ENCODE measurements around the gene KRTAP4-7.
"Not testable (repeated sequence)": the region's sequence is repeated elsewhere in the genome, so short reads cannot be mapped to it uniquely, and the experiment has no call there.

Gene KRTAP4-7

DNA sequence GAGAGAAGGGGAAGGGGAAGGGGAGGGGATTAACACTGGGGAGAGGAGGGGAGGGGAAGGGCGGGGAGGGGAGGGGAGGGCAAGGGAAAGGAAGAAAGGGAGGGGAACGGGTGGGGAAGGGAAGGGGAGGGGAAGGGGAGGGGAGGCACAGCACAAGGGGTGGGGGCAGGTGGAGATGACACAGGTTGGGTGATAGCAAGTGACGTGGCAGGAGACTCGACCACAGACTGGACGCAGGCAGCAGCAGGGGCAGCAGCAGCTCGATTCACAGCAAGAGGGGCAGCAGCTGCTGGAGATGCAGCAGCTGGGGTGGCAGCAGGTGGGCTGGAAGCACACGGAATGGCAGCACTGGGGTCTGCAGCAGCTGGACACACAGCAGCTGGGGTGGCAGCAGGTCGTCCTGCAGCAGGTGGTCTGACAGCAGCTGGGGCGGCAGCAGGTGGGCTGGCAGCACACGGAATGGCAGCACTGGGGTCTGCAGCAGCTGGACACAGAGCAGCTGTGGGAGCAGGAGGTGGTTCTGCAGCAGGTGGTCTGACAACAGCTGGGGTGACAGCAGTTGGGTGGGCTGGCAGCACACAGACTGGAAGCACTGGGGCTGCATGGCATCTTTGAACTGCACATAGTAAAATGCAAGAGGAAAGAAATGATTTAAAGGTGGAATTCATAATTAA is 17.8 kb downstream of the KRTAP4-7 start, which contains the start of gene KRTAP4-16:
TSS of gene KRTAP4-16 (minus strand) at position 624 of the 674 bp plus-strand sequence. CDS start at position 624, 0 bp downstream.
- no peak for DNase-seq (ENCODE audit: low spot score)
- TF ChIP-seq, protein P1, sequence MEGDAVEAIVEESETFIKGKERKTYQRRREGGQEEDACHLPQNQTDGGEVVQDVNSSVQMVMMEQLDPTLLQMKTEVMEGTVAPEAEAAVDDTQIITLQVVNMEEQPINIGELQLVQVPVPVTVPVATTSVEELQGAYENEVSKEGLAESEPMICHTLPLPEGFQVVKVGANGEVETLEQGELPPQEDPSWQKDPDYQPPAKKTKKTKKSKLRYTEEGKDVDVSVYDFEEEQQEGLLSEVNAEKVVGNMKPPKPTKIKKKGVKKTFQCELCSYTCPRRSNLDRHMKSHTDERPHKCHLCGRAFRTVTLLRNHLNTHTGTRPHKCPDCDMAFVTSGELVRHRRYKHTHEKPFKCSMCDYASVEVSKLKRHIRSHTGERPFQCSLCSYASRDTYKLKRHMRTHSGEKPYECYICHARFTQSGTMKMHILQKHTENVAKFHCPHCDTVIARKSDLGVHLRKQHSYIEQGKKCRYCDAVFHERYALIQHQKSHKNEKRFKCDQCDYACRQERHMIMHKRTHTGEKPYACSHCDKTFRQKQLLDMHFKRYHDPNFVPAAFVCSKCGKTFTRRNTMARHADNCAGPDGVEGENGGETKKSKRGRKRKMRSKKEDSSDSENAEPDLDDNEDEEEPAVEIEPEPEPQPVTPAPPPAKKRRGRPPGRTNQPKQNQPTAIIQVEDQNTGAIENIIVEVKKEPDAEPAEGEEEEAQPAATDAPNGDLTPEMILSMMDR (IDR thresholded peaks at IDR 0.05; ENCODE audit: extremely low read depth, missing control alignments), result no peak

DNA sequence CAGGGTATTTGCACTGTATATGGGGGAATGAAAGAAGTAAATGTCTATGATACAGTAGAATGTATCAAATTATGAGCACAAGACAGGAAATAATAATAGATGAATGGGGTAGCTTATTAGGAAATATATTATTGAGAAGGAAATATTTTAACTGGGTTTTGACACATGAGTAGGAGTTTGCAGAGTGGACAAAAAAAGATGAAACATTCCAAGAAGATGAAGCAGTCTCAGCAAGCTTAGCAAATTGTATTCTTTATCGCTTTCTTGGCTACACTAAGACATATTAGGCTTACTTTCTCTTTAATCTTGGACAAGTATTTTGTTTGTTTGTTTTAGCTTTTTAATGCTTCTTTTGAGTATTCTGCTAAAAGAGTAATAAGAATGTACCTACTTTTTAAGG is 19.9 kb downstream of the KRTAP4-7 start:
- no peak for DNase-seq (ENCODE audit: low spot score)
- TF ChIP-seq, protein P1 (IDR thresholded peaks at IDR 0.05; ENCODE audit: extremely low read depth, missing control alignments), result no peak

DNA sequence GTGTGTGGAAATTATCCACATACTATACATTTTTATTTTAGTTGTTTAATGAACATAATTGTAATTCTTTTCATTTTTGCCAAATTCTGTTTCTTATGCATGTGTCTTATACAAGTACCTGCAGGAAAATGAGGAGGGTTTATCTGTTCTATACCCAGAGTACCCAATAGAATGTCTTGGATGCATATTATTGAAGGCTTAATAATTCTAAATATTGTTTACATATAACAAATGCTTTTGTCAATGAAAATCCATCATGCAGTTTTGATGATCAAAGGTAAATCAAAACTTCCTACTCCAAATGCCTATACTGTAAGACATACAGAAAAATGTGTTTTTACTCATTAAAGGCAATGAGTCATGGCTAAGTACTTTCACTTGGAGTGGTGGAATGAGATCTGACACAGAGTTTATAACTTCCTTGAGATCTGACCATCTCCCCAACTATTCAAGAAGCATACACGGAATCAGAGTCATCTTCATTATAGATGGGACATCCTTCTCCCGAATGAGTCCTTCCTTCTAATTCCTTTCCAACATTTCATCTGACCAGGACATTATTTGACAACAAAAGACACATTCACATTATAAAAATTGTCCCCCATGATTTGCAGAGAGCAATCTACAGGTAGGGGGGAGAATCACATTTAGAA is 20.6 kb downstream of the KRTAP4-7 start:
- DNase-seq (ENCODE audit: low spot score), result not testable (repeated sequence)

DNA sequence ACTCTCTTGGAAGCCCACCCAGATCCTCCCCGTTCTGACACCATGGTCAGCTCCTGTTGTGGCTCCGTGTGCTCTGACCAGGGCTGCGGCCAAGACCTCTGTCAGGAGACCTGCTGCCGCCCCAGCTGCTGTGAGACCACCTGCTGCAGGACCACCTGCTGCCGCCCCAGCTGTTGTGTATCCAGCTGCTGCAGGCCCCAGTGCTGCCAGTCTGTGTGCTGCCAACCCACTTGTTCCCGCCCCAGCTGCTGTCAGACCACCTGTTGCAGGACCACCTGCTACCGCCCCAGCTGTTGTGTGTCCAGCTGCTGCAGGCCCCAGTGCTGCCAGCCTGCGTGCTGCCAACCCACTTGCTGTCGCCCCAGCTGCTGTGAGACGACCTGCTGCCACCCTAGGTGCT is 21.4 kb downstream of the KRTAP4-7 start, which contains the start of gene KRTAP4-9:
TSS of gene KRTAP4-9 (plus strand) at position 43 of the 400 bp plus-strand sequence. CDS start at position 43, 0 bp downstream.
- not testable (repeated sequence) for DNase-seq (ENCODE audit: low spot score)

DNA sequence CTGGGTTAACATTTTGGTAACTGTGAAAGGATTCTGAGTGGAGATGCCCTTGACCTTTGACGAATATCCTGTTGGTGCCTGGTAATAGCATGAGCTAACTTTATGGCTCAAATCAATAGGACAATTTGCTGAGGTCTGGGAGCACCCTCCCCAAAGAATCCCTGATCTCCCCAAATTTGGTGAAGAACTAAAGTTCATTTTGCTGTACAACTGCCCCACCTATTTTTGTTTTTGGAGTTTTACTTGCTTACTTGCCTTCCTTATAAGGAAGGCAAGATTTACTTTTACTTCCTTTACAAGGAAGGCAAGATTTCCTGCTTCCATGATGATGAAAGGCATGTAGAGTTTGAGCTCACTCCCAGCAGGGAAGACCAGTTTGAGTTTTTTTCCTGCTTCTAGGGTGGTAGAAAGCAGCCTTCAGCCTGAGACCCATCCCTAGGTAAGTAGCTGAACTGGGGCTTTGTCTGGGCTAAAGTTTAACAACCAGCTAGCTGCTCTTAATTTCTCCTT is 24.0 kb downstream of the KRTAP4-7 start:
- no peak for DNase-seq (ENCODE audit: low spot score)
- TF ChIP-seq, protein P1 (IDR thresholded peaks at IDR 0.05; ENCODE audit: extremely low read depth, missing control alignments), result no peak

DNA sequence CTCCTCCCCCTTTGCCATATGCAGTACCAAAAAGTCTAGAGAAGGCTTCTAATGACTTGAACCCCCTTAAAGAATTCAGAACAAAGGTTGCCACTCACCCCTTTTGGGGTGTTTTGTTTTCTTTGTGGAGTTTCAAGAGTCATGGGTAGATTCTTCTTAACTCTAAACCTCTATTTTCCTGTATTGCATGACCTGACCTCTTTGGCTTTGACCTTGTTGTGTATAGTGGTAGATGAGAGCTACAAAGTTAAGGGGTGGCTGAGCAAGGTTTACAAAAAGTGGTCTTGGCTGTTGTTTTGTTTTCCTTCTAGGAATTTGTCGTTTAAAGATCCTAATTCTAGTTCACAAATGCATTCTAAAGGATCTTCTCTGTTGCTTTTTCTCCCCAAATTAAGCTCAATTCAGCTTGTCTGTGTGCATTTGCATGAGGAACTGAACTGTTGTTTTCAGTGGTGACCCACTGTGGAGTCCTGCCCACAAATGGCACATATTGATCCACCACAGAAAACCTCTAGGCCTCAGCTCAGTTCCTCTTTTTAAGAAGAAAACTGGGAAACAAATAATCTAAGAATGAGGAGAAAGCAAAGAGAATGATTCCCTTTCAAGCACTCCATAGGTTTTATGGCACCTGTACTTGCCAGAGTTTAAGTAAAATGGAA is 24.9 kb downstream of the KRTAP4-7 start:
- DNase-seq (ENCODE audit: low spot score), result not testable (repeated sequence)

DNA sequence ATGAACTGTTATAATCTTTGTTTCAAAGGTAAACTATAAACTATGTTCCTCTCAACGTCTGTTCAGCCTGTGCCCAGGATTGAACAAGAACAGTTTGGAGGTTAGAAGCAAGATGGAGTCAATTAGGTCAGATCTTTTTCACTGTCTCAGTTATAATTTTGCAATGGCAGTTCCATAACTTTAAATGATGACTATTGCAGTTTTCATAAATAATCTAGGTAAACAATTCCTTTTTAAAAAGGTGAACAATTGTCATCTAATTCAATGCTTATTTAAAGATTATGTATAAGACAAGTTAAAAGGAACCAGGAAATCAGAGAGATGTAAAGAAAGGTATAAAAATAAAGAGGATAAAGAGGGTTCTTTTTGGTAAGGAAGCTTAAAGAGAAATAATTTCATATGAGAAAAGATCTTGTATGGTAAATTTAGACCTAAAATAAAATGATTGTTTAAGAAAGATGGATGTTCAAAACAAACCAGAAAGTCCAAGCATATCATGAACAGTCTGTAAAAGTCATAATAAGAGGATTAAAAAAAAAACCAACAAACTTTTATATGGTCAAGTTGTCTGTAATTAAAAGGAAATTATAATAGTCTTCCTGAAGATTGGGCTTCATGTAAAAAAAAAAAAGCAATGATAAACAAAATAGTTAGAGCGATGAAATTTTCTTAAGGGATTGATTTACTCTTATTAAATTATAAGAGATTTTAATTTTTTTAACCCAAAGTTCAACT is 27.4 kb downstream of the KRTAP4-7 start:
- TF ChIP-seq, protein P1 (IDR thresholded peaks at IDR 0.05; ENCODE audit: extremely low read depth, missing control alignments), result no peak
- no peak for DNase-seq (ENCODE audit: low spot score)

DNA sequence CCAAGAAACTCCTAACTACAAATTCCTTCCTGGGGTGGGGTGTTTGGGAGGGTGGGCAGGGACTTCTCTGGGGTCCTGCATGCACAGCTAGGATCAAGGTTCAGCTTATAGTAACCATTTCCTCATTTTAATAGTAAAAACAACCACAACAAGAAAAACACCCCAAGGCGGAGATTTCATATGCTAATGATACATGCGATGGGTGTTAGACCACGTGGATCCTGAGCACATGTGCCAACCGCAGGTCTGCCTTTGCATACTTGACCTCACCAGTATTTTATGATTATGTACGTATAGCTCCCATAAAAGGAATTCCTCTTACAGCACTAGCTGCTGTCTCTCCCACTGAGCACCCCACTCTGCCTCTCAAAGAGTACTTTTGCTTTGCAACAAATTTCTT is 32.3 kb downstream of the KRTAP4-7 start:
- TF ChIP-seq, protein P1 (IDR thresholded peaks at IDR 0.05; ENCODE audit: extremely low read depth, missing control alignments), result no peak
- no peak for DNase-seq (ENCODE audit: low spot score)

DNA sequence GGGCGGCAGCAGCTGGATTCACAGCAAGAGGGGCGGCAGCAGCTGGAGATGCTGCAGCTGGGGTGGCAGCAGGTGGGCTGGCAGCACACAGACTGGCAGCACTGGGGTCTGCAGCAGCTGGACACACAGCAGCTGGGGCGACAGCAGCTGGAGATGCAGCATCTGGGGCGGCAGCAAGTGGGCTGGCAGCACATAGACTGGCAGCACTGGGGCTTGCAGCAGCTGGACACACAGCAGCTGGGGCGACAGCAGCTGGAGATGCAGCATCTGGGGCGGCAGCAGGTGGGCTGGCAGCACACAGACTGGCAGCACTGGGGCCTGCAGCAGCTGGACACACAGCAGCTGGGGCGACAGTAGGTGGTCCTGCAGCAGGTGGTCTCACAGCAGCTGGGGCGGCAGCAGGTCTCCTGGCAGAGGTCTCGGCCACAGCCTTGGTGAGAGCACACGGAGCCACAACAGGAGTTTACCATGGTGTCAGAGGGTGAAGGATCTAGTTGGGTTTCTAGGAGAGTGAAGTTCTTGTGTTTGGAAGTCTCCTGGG is 34.0 kb downstream of the KRTAP4-7 start, which contains the start of gene KRTAP4-11:
TSS of gene KRTAP4-11 (minus strand) at position 528 of the 541 bp plus-strand sequence. CDS start at position 470, 58 bp downstream.
- DNase-seq (ENCODE audit: low spot score), result not testable (repeated sequence)
